ENCODE measurements around the gene IST1.
"Not testable (repeated sequence)": the region's sequence is repeated elsewhere in the genome, so short reads cannot be mapped to it uniquely, and the experiment has no call there.

Gene IST1

GRCh38 chr16:71894921-71895678 is at the start of gene IST1:
IST1 (plus strand) TSS chr16:71895531; CDS start chr16:71915641, 20,110 bp downstream.
- peak; percentile 98 for DNase-seq

- peak; percentile 89 for DNase-seq
These were observed 49.5 kb upstream of the IST1 start, which contains the start of gene ATXN1L for GRCh38 chr16:71845639-71846430. ATXN1L (plus strand) TSS chr16:71845976; CDS start chr16:71849741, 3,765 bp downstream.

GRCh38 chr16:71846431-71846830 is 48.9 kb upstream of the IST1 start:
- DNase-seq: no peak

GRCh38 chr16:71847096-71847495 is 48.2 kb upstream of the IST1 start:
- DNase-seq: no peak

GRCh38 chr16:71848622-71849021 is 46.7 kb upstream of the IST1 start:
- no peak for DNase-seq

GRCh38 chr16:71851746-71852145 is 43.6 kb upstream of the IST1 start:
- no peak for DNase-seq

GRCh38 chr16:71852158-71852557 is 43.2 kb upstream of the IST1 start:
- no peak for DNase-seq

- DNase-seq: no peak
These were observed 42.8 kb upstream of the IST1 start for GRCh38 chr16:71852561-71852960.

- no peak for DNase-seq
These were observed 41.9 kb upstream of the IST1 start for GRCh38 chr16:71853413-71853812.

GRCh38 chr16:71854369-71854948 is 40.9 kb upstream of the IST1 start:
- DNase-seq: no peak

GRCh38 chr16:71855937-71856662 is 39.2 kb upstream of the IST1 start:
- DNase-seq: no peak

GRCh38 chr16:71859762-71860521 is 35.4 kb upstream of the IST1 start:
- DNase-seq: no peak

- no peak for DNase-seq
These were observed 31.3 kb upstream of the IST1 start for GRCh38 chr16:71863995-71864394.

GRCh38 chr16:71865173-71865863 is 30.0 kb upstream of the IST1 start:
- DNase-seq: no peak

GRCh38 chr16:71867175-71867574 is 28.2 kb upstream of the IST1 start:
- not testable (repeated sequence) for DNase-seq

GRCh38 chr16:71867939-71868338 is 27.4 kb upstream of the IST1 start:
- no peak for DNase-seq

- no peak for DNase-seq
These were observed 26.2 kb upstream of the IST1 start for GRCh38 chr16:71869089-71869488.

GRCh38 chr16:71870818-71871217 is 24.5 kb upstream of the IST1 start:
- DNase-seq: no peak

GRCh38 chr16:71873199-71873598 is 22.1 kb upstream of the IST1 start:
- DNase-seq: no peak

- DNase-seq: no peak
These were observed 16.4 kb upstream of the IST1 start for GRCh38 chr16:71878911-71879310.

- no peak for DNase-seq
These were observed 15.2 kb upstream of the IST1 start for GRCh38 chr16:71880176-71880575.

Measured in NCI-H1436 (cell line).